Ovary (tissue), 9 donors: ENCODE data around the gene COL27A1. TPM values are rescaled to one million over a fixed set of nuclear protein-coding genes. Genes with fewer than 3 reads are reported as not detected.

Experiments used
- DNase-seq, 5 donors: peaks; one replicate each; pipeline ENCODE4 v3.0.0-alpha.2; 2019 to 2020
- H3K27ac ChIP-seq, 2 donors: fragments of 200-600 bp; one replicate each; pipeline versions ENCODE4 v1.5.1 to v1.8.0; 2019 to 2022
- H3K27me3 ChIP-seq: fragments of 200-600 bp; one replicate; pipeline ENCODE4 v1.8.0; 2022
- H3K36me3 ChIP-seq: fragments of 200-600 bp; sonication (generic); one replicate; pipeline ENCODE4 v1.5.1; 2019
- H3K4me1 ChIP-seq: one replicate; pipeline ENCODE4 v1.8.1; 2013; ENCODE audit warnings: mild to moderate bottlenecking, moderate library complexity; ENCODE audit not compliant: insufficient read depth
- H3K4me3 ChIP-seq: fragments of 200-600 bp; sonication (generic); one replicate; pipeline ENCODE4 v1.5.1; 2017
- H3K9me3 ChIP-seq, 2 donors: fragments of 200-600 bp in 1 of 2; sonication (generic) in 1 of 2; one replicate each; pipeline versions ENCODE4 v1.5.1 to v1.8.1; 2013 to 2019; ENCODE audit warnings: mild to moderate bottlenecking in 1 of 2, moderate library complexity in 1 of 2
- EP300 ChIP-seq: sonication (generic); formaldehyde crosslinking; IDR thresholded peaks from one replicate; pipeline ENCODE4 v1.6.1; 2017; ENCODE audit warnings: antibody characterized with exemption
- POLR2A ChIP-seq: fragments of 450-650 bp; IDR thresholded peaks from one replicate; pipeline ENCODE4 v1.6.1; 2017; ENCODE audit warnings: antibody characterized with exemption, mild to moderate bottlenecking, moderate library complexity
- WGBS, 3 donors: extraction: QIAGEN DNeasy Blood & Tissue Kit in 1 of 3; methylation state at CpG; one replicate each; pipeline versions ENCODE4 v1.1.5 to v1.1.7; 2013 to 2017; 5-methylcytosine and 5-hydroxymethylcytosine counted together
- intact Hi-C, 4 donors: fragments of 100-400 bp; cut with DNase I; formaldehyde crosslinking; loops; one replicate each; pipeline versions ENCODE4 v1.11.0 to v1.15.1; 2022 to 2023
- polyA plus RNA-seq, 2 donors: library from polyadenylated mRNA; stranded (reverse); fragments of 200-250 nt in 1 of 2; fragments of 350-450 nt in 1 of 2; fragmentation: Illumina TruSeq in 1 of 2; extraction: RNeasy Lipid Tissue Mini Kit (QIAGEN cat#74804) in 1 of 2; gene quantifications; one replicate each; pipeline ENCODE4 v1.2.3, GENCODE V29; 2013 to 2014
- total RNA-seq, 7 donors: library from RNA; depleted of rRNA in 2 of 7; stranded (reverse); fragments of >200 nt in 2 of 7; fragmentation: NEBNext Ultra II Directional in 3 of 7; extraction: Animal tissue kit (Norgen Biotek cat#: 25700) in 3 of 7; gene quantifications; one replicate each; pipeline versions ENCODE4 v1.1.0 to v1.2.4, GENCODE V29; 2016 to 2023
- TF ChIP-seq, protein P1 (sequence below), 3 donors: fragments of 450-650 bp in 2 of 3; fragments of 200-600 bp in 1 of 3; IDR thresholded peaks; one replicate each; pipeline versions ENCODE4 v1.5.1 to v1.8.0; 2016 to 2022; ENCODE audit warnings: antibody characterized with exemption in 3 of 3, mild to moderate bottlenecking in 1 of 3
- donor health status: DM: no; HTN: no; CAD: no; lungs with moderate emphysema.
- donor health status: DM: no; HTN: no; CAD: no.
- donor health status: Bipolar disorder and iron deficiency.
- donor health status: DM: yes; HTN: yes; CAD: no.
- donor health status: DM: no; HTN: no; CAD: no.
- donor health status: DM: yes; HTN: yes; CAD: no.

COL27A1 gene
- total and polyA plus RNA-seq, 9 donors, result 5.2 to 91.2 (median 16.8) TPM

DNA sequence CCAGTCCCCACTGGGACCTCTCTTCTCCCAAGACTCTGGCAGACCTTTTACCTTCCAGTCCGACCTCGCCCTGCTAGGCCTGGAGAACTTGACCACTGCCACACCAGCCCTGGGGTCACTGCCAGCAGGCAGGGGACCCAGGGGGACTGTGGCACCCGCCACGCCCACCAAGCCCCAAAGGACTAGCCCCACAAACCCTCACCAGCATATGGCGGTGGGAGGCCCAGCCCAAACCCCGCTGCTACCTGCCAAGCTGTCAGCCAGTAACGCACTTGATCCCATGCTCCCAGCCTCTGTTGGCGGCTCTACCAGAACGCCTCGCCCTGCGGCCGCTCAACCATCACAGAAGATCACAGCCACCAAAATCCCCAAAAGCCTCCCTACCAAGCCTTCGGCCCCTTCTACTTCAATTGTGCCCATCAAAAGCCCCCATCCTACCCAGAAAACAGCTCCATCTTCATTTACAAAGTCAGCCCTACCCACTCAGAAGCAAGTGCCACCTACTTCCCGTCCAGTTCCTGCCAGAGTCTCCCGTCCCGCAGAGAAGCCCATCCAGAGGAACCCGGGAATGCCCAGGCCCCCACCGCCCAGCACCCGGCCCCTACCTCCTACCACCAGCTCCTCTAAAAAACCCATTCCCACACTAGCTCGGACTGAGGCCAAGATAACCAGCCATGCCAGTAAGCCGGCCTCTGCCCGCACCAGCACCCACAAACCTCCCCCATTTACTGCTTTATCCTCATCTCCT is 13.1 kb downstream of the COL27A1 start:
- no peak overlapping the region for H3K27ac ChIP-seq
- DNase-seq, result peak in 1 of 5 donors; percentile 35
- intact Hi-C loops, result no loop called here

DNA sequence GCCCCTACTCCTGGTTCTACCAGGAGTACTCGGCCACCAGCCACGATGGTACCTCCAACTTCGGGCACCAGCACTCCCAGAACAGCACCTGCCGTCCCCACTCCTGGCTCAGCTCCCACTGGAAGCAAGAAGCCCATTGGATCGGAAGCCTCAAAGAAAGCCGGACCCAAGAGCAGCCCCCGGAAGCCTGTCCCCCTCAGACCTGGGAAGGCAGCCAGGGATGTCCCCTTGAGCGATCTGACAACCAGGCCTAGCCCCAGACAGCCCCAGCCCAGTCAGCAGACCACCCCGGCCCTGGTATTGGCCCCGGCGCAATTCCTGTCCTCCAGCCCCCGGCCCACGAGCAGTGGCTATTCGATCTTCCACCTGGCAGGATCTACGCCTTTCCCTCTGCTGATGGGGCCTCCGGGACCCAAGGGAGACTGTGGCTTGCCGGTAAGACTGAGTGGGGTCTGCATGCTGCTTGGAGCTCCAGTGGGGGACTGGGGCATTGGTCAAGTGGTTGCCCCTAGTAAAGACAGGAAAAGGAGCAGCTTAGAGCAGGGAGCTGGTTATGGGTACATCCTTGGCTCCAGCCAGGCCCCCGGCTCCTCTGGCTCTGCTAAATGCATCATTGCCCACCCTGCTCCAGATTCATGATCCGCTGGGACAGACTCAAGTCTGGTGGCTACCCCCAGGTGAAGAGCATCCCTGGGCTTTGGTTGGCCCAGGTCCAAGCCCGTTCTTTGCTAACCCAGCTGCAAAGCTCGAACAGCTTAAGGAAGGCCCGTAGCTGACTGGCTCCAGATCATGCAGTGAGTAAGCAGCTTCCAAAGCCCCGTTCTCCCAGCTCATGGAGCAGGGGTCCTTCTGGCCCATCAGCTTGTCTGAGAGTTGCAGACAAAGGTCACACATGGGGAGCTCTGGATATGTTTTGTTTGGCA is 14.0 kb downstream of the COL27A1 start:
- H3K27me3 ChIP-seq, result no peaks in the 10 kb centered on the region
- peaks cover 13% of the 10 kb centered on the region for H3K4me1 ChIP-seq
- 65 to 73% (median 68%) methylated on average over 23 of the region's 23 CpGs for WGBS, 3 donors

More for the DNA sequence above, 13.1 kb downstream of the COL27A1 start:
- H3K4me1 ChIP-seq, result peaks cover 17% of the 10 kb centered on the region
- H3K9me3 ChIP-seq, result no peaks in the 10 kb centered on the region
- no peak overlapping the region for H3K4me3 ChIP-seq
- H3K36me3 ChIP-seq, result no peaks in the 10 kb centered on the region
- H3K27me3 ChIP-seq, result no peaks in the 10 kb centered on the region
- TF ChIP-seq EP300 (no peak), POLR2A (no peak)
- TF ChIP-seq, protein P1, sequence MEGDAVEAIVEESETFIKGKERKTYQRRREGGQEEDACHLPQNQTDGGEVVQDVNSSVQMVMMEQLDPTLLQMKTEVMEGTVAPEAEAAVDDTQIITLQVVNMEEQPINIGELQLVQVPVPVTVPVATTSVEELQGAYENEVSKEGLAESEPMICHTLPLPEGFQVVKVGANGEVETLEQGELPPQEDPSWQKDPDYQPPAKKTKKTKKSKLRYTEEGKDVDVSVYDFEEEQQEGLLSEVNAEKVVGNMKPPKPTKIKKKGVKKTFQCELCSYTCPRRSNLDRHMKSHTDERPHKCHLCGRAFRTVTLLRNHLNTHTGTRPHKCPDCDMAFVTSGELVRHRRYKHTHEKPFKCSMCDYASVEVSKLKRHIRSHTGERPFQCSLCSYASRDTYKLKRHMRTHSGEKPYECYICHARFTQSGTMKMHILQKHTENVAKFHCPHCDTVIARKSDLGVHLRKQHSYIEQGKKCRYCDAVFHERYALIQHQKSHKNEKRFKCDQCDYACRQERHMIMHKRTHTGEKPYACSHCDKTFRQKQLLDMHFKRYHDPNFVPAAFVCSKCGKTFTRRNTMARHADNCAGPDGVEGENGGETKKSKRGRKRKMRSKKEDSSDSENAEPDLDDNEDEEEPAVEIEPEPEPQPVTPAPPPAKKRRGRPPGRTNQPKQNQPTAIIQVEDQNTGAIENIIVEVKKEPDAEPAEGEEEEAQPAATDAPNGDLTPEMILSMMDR (IDR thresholded peaks at IDR 0.05), result no peak
- 90 to 97% (median 92%) methylated on average over 22 of the region's 22 CpGs for WGBS, 3 donors

DNA sequence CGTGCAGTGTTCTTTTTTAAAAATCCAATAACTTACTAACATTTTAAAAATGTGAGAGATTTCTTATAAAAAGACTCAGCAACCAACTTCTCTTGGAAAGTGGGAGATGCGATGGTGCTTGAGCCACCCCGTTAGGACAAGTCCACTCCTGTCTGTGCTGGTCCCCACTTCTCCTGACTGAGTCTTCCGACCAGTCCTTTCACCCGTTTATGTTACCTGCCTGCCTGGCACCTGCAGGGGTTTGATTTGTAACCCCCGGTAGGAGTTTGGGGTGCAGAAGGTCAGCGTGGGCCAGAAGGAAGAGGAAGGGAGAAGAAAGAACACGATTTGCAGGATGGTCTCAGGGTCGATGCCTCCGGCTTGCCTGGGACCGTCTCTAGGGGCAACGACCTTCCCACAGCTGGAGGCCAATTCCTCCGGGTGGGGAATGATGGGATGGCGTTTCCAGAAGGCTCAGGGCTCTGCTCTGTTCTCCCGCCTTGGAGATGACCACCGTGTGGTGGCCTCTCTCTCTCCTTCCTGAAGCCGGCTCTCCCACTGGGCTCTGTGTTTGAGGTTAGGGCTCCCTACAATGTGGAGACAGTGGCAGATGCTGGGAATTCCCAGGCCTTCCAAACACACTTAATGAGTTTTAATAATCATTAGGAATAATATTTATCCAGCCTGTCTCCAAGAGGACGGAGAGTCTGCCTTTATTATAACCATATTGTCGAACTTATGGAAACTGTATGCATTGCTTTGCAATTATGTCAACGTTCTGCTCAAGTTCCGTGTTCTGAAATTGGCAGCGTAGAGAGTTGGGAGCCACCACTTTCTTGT is 14.8 kb downstream of the COL27A1 start:
- H3K27ac ChIP-seq, result no peak overlapping the region
- H3K4me3 ChIP-seq, result no peak overlapping the region
- no peaks in the 10 kb centered on the region for H3K36me3 ChIP-seq
- 37 to 62% (median 47%) methylated on average over 22 of the region's 22 CpGs for WGBS, 3 donors
- no peaks in the 10 kb centered on the region for H3K9me3 ChIP-seq
- intact Hi-C loops, result loop anchor here in 1 of 4 donors (10.0 kb wide), 1 partner anchor 65 kb away; no protein-coding TSS in a partner anchor
- no peak for TF ChIP-seq EP300
- TF ChIP-seq POLR2A, result no peak
- TF ChIP-seq, protein P1 (IDR thresholded peaks at IDR 0.05), result no peak
- peaks cover 13% of the 10 kb centered on the region for H3K4me1 ChIP-seq
- DNase-seq, result peak in 1 of 5 donors; percentile 41
- no peaks in the 10 kb centered on the region for H3K27me3 ChIP-seq

More for the DNA sequence above, 14.0 kb downstream of the COL27A1 start:
- TF ChIP-seq EP300, result no peak
- TF ChIP-seq, protein P1 (IDR thresholded peaks at IDR 0.05), result no peak
- no peak for TF ChIP-seq POLR2A
- DNase-seq, result peak in 2 of 5 donors; percentile 58 to 63
- H3K4me3 ChIP-seq, result no peak overlapping the region
- no peaks in the 10 kb centered on the region for H3K36me3 ChIP-seq
- no peaks in the 10 kb centered on the region for H3K9me3 ChIP-seq
- intact Hi-C loops, result no loop called here
- no peak overlapping the region for H3K27ac ChIP-seq
